ENCODE measurements around the gene C1QTNF8. TPM values are rescaled to one million over a fixed set of nuclear protein-coding genes. Genes with fewer than 3 reads are reported as not detected.

C1QTNF8 gene
- polyA plus RNA-seq, 10 donors, result not detected

DNA sequence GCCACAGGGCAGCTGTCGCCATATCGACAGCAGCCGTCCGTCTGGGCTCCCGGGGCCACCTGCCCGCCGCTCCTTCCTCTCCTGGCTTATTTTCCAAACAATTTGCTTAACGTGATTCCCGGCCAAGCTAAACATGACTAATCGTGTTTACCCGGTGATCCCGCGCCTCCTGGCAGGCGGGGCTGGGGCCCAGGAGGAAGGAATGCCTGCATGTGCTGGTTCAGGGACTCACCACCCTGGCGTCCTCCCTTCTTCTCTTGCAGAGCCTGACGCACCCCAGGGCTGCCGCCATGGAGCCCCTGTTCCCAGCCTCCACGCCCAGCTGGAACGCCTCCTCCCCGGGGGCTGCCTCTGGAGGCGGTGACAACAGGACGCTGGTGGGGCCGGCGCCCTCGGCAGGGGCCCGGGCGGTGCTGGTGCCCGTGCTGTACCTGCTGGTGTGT is 17.4 kb downstream of the C1QTNF8 start:
- no peak for DNase-seq

DNA sequence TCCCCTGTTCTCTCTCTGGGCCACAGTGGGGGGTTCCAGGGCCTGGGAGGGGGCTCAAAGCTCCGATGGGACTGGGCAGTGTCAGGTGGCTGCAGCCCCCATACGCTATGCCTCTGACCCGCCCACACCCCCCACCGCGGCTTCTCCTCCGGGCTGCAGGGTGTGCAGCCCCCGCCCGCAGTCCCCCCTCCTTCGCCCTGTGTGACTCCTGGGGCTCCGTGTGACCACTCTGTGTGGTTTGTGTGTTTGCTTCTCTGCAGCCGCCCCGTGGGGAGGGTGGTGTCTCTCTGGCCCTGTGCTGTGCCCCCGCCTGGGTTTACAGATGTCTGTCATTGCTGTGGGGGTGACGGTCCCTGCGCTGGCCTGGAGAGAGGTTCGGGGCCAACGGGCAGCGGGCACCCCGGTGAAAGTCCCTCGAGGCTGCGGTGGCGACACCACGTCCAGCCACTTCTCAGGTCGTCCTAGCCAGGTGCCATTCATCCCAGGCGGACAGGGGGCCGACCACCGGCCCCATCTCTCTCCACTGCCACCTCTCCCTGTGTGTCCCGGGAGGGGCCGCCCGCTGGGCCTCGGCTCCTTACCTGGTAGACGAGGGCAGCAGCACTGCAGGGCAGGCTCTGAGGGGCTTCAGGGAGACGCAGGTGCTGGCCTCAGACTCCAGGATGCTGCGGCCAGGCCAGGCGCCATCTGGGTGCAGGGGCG is 18.0 kb downstream of the C1QTNF8 start:
- DNase-seq, result no peak

DNA sequence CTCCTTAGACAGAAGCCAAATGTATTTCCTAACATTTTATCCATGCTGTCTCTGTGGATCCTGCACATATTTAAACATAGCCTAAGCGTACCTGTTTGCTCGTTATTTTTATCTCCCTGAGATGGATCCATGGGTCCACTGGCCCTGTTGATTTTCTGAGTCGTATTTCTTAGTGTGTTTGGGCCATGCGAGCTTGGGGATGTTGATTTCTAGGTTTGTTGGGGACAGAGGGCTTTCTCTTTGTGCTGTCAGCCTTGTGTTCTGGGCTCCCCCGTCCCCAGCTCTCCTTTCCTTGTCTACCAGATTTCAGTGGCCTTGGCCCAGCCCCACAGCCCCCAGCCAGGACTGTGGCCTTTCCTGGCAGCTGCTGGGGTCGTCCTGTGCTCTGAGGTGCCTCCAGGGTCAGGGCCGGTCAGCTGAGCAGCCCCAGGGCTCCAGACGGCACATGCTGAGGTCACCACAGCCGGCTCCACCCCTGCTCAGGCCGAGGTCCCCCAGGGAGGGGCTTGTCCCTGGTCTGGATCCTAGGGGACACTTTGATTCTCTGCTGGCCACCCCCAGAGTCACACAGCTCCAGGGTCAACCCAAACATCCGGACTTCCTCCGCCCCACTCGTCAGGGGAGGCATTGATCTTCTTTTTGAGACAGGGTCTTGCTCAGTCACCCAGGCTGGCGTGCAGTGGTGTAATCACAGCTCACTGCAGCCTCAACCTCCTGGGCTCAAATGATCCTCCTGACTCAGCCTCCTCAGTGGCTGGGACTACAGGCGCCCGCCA is 19.1 kb downstream of the C1QTNF8 start:
- no peak for DNase-seq

DNA sequence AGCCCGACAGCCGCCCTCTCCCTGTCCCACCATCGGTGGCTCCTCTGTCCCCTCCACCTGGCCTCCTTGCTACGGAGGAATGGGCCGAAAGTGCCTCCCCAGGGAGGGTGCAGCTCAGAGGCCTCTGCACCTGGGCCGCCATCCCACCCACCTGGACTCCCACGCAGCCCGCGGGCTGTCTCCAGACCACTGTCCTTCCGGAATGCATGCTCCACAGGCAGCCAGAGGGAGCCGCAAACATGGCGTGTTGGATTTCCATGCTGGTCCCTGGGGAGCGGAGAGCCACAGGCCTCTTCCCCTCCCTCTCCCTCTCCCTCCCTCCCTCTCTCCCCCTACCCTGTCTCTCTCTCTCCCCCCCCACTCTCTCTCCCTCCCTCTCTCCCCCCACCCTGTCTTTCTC is 20.5 kb downstream of the C1QTNF8 start:
- DNase-seq, result no peak

DNA sequence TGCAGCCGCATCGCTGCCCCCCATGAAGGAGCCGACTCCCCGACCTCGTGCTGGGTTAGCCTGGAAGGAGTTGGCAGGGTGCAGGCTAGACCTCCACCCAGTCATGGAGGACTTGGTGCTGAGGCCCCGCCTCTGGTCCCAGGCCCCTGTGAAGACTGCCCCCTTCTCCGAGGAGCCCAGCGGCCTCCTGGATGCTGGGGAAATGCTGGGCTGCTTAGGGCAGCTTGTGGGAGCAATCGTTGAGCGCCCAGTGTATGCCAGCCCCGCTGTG is 21.7 kb downstream of the C1QTNF8 start:
- DNase-seq, result no peak

DNA sequence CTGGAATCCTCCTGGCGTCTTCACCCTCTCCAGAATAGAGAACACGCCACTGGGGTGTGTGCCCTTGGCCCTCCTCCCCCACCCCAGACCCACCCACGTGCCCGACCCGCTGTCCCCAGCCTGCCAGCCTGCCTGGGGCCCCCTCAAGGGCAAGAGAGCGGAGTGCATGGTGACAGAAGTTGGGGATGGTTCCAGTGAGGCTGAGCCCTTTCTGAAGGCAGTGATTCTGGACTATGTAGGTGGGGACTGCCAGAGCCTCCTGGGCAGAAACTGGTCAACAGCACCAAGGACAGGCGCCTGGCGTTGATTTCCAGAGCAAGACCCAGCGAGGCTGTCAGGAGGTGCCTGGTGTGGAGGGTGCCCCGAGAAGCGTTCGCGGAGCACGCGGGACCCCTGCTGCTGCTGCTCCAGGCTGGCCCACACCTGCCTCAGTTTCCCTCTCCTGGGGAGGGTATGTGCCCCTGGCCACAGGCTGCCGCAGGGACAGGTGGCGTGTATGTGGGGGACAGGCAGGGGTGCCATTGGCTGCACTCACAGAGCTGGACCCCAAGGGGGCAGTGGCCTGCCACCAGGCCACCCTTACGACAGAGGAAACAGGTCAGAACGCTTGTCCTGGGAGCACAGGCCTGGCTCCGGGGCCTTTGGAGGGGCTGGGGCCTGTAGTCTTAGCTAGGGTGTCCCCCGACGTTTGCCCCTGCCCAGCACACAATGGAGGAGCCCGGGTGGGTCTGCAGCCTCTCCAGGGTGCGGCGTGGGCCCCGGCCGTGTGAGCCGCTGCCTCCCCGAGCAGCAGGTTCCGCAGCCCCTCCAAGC is 22.3 kb downstream of the C1QTNF8 start:
- DNase-seq, result no peak

DNA sequence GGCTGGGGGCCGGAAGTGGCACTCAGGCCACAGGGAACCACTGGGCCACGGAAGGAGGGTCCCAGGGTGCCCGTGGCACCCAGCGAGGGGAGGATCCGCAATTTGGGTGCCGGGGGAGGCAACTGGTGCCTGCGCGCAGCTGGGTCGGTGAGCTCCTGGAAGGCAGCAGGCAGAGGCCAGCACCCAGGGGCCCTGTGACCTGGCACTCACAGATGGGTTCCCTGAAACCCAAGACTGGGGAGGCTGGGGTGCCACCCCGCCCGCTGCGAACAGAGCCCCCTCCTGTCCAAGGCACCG is 22.8 kb downstream of the C1QTNF8 start:
- DNase-seq, result no peak

DNA sequence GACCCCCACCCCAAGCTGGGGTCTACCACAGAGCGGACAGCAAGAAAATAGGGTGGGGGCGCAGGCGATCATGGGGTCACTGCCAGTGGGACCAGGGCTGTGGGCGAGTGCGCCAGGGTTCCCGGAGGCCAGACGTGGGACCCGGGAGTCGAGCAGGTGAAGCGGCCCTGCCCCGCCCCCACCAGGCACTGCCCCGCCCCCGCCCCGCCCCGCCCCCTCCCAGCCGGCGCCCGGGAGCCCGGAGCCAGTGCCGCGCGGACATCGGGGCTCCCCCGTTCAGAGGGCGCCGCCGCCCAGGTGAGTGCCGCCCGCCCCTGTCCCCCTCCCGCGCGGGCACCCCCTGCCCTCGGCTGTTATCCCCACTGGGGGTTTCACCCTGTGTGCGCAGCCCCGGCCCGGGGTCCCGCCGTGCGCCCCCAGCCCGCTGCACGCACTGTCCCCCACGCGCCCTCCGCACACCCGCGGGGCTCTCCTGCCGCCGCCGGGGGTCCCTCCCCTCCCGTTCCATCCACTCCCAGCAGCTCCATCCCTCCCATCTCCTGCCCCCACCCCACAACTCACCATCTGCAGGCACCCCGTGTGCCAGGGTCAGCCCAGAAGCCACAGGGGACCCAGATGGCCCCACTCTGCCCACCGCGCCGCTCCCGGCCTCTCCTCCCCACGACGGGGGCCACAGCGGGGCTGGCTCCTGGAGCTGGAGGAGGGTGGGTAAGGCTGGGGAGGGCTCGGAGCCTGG is 23.4 kb downstream of the C1QTNF8 start, which contains the start of gene SSTR5:
TSS of gene SSTR5 (plus strand) at position 222 of the 736 bp plus-strand sequence. CDS start 6,122 bp downstream, outside the sequence.
- DNase-seq, result no peak

DNA sequence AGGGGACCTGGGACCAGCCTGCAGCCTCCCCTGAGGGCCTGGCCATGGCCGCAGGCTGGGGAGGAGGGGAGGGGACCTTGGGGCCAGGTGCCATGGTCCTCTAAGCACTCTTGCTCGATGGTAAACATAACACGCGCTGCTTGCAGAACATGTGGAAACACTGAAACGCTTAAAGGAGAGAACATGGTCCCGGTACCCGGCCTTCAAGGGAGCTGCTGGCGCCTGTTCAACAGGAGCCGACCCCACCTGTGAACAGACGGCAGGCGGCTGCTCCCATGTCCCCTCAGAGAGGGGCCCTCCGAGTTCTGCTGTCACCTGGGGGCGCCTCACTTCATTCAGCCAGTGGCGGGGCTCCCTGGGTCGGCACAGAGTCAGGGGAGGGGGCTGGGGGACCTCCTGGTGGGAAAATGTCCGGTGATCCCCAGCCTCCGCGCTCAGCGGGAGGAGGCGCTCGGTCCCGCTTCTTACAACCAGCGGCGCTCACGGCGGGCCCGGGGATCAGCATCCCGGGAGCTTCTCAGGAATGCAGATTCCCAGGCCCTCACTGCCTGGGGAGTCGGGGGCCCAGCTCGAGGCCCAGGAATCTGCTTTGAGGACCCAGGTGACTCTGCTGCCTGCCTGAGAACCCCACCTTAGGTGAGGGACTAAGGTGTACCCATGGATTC is 24.4 kb downstream of the C1QTNF8 start:
- DNase-seq, result no peak

DNA sequence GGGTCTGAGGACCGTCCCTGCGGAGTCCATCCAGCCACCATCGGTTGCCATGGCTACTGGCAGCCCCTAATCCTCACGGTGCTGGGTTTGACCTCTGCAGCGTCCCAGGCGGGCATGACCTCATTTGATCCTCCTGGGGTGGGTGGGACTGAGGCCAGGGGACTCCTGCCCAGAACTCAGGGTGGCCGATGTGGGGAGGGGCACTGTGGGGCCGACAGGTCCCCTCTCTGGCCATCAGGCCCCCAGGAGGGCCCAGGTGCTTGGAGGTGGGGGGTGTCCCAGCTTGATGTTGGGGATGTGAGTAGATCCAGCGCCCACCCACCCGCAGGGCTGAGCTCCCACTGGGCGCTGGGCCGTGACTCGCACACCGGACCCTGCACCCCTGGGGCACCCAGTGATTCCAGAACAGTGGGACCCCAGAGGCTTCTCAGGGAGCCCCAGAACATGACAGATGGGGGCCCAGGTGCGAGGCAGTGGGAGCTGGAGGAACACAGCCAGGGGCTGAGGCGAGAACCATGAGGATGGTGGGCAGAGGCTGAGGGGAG is 25.1 kb downstream of the C1QTNF8 start:
- no peak for DNase-seq

DNA sequence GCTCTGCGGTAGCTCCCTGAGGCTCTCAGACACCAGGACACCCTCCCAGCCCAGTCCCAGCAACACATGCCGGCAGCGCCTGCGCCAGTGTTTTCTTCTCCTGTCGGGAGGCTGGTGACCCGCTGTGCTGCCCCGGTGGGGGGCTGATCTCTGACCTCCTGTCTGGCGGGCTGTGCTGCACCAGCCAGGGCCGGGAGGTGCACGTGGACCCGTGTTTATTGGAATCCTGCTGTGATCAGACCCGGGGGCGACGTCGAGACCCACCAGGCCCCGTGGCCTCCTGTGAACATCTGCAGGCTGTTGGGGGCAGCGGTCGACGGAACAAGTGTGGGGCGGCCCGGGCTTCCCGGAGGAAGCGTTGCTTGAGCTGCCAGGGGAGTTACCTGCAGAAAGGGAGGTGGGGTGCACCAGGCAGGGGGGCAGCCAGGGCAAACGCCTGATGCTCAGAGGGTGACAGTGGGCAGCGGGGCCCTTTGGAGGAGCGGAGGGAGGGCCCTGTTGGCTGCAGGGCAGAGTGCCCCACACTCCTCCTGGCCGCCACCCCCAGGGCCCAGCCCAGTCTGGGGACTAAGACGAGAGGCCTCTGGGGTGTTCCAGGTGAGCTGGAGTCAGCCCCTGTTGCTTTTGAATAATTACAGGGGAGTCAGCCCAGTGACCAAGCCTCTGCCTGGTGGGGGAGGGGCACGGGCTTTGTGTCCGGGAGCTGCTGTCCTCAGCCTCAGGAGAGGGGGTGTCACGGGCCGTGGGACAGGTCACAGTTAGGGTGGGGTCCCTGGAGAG is 25.8 kb downstream of the C1QTNF8 start:
- DNase-seq, result no peak

DNA sequence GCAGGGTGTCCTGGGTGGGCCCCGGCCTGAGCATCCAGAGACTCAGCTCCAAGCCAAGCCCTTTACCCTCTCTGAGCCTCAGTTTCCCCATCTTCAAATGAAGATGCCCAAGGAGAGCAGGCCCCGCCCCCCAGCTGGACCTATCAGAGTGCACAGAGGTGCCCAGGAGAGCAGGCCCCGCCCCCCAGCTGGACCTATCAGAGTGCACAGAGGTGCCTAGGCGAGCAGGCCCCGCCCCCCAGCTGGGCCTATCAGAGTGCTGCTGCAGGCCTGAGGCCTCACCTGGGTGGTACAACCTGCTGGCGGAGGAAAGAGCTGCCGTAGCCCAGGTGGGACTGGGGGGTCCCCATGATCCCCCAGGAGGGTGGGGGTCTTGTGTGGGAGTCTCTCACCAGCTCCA is 26.9 kb downstream of the C1QTNF8 start:
- no peak for DNase-seq

DNA sequence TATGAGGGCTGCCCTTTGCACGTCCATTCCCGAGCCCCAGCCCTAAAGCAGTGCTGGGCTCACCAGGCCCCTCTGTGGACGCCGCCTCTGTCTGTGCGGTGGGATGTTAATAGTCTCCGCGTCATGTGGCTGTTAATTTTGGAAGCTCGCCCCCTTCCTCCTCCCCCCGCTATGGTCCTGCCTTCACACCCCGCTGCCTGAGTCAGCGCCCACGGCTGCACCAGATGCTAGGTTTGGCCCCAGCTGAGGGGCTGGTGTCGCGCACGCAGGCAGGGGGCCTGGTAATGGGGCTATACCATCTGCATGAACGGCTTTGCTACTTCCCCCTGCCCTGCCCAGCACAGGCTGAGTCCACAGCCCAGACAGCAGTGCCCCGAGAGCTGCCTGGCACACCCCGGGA is 27.6 kb downstream of the C1QTNF8 start:
- DNase-seq, result no peak

DNA sequence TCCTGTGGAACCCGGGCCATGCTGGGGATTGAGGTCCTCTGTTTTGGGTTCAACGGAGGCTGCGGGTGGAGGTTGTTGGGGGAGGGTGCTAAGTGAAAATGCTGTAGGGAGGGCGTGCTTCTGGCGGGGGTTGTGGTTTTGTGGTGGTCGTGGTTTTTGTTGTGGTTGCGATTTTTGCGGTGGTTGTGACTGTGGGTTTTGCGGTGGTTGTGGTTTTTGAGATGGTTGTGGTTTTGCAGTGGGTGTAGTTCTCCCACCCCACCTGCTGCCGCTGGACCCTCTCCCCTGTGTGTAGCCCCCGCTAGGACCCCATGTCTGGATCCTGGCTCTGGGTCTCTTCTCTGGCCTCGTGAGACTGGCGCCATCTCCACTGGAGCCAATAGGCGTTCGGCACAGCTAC is 28.4 kb downstream of the C1QTNF8 start:
- no peak for DNase-seq

DNA sequence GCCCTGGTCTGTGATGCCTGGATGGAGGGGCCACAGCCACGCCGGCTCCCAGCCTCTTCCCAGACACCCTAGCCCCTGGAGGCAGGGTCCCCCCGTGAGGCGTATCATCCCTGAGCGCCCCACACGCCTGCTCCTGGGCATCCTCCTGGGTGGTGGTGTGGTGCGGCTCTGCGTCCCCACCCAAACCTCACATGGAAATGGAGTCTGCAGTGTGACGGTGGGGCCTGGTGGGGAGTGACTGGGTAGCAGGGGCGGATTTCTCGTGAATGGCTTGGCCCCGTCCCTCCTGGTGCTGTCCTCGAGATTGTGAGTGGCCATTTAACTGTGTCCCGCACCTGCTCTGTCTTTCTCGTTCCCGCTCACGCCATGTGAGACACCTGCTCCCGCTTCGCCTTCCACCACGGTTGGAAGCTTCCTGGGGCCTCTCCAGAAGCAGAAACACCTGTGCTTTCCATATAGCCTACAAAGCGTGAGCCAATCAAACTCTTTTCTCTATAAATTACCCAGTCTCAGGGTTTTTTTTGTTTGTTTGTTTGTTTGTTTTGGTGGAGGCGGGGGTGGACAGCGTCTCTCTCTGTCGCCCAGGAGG is 29.4 kb downstream of the C1QTNF8 start:
- no peak for DNase-seq

DNA sequence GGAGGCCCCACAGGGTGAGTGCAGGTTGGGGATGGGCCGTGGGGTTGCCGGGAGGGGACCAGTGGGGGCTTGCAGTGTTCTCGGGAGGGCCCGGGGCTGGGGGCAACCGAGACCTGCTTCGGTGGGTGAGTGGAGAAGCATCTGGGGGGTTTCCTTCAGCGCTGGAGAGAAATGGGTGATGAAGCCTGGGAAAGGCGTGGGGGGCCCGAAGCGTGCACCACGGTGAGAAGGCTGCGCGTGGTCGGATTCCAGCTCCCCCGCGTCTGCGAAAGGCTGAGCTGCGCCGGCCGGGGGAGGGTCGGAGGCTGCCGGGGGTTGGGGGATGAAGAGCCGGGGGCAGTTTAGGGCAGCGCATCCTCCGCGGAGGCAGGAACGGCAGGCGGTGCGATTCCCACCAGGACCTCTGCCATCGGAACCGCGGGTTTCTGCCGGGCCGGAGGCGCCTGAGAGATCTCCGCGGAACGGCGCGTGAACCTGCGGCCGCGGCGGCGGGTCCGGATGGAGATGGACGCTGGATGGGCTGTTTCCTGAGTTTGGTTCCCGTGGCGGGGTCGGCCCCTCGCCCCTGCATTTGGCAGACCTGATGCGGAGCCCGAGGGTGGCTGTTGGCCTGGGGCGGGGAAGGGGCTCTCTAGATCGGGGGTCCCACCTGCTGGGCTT is 30.4 kb downstream of the C1QTNF8 start:
- no peak for DNase-seq

DNA sequence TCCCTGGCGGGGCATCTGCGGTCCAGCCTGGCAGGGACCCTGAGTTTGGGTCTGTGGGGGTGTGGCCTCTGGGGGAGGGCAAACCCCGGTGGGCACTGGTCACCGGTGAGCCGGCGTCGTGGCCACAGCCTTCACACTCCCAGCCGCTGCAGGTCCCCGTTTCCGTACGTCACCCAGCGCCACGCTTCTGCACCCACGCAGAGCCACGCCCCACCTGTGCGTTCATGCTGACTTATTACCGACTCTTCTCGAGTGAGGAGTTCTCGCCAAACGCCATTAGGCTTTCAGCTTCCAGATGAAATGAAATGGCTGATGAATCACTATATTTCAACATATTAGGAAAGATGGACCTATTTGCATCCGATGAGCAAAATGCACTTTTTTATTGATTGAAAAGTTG is 32.3 kb downstream of the C1QTNF8 start:
- no peak for DNase-seq

DNA sequence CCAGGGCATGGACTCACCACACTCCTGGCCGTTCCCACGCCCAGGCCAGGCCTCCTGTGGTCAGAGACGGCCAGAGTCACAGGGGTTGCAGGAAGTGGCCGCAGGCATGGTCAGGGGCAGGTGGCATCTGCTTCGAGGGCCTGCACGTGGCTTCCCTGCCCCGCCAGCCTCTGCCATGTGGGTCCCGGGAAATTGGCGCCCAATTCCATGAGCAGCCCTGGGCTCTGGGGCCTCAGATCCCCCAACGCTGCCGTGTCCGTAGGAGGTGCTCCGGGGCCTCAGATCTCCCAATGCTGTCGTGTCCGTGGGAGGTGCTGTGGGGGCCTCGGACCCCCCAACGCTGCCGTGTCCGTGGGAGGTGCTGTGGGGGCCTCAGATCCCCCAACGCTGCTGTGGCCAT is 33.1 kb downstream of the C1QTNF8 start:
- no peak for DNase-seq

DNA sequence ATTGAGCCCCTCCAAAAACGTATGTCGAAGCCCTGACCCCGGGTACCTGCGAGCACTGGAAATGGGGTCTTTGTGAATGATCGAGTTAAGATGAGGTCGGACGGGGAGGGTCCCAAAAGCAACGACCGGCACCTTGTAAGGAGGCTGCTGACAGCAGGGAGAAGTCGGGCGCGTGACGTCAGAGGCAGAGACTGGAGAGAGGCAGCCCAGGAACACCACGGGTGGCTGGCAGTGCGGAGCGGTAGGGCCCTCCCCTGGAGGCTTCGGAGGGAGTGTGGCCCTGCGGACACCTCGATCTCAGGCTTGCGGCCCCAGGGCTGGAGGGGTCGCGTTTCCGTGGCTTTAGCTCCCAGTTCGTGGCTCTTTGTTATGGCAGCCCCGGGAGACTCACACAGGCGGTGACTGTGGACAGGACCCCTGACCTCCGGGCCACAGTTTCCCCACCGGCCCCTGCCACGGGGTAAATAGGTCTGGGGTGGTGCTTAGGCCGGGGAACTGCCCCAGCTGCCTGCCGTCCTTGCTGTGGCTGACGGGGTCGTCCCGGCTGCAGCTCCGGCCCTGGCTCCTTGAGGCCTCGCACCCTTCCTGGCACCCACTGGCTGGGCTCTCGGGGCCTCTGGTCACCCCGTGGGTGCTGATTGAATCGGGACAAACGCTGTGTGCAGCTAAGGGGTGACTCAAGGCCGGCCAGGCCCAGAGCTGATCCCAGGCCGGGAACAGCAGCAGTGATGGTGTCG is 34.1 kb downstream of the C1QTNF8 start:
- no peak for DNase-seq

Data from muscle of back (tissue), 11 donors.